GM20000 (cell line): Measurements from ENCODE around the gene MED12L.
A peak's percentile ranks its signal among the peaks of the same experiment; 100 is the strongest.

ENCODE experiments used
- DNase-seq: peaks from one replicate; pipeline ENCODE4 v3.0.0; 2012; ENCODE audit warnings: low spot score
- CTCF ChIP-seq: IDR thresholded peaks from 2 replicates; pipeline ENCODE4 v1.5.1; 2012; ENCODE audit warnings: mild to moderate bottlenecking, control low read depth; ENCODE audit errors: extremely low read depth, missing control alignments

The MED12L gene

DNA sequence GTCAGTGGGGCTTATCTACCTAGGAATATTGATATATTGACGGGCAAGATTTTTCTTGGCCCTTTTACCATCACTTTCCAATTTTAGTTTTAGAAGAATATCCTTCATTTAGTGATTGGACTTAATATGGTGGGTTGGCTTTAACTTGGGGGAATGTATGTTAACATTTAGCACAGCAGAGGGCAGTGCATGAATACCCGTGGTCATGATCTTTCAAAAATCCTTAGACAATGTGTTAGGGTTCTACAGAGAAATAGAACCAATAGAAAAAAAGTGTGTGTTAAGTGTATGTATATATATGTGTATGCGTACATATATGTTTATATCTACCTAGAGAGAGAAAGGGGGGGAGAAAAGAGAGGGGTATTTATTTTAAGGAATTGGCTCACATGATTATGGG is 80.7 kb downstream of the MED12L start:
- no peak for DNase-seq
- TF ChIP-seq CTCF: no peak

- DNase-seq: peak; percentile 66
Measured at GRCh38 chr3:151168269-151169094, 83.0 kb downstream of the MED12L start.

DNA sequence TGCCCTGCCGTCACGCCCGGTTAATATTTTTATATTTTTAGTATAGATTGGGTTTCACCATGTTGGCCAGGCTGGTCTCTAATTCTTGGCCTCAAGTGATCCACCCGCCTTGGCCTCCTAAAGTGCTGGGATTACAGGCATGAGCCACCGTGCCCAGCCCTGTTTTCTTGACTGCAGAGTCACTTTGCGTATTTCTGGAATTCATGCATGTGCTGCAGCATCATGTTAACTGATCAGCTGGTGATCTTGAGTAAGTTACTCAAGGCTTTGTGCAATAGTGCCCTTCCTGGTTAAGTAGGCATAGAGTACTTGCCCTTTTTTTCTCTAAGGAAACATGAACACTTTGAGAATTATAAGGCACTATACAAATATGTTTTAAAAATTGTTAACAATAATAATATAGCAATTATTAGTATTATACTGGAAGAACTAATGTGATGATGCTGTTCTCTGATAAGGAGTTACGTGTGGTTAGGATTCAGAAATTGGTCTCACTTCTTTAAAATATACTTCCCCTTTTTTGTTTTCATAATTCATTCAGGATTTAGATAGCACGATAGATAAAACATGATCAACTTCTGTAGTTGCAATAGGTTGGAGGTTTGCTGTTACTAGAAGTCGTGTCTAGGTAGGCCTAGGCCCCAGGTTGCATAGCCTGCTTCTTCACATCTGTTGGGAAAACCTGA is 83.9 kb downstream of the MED12L start:
- peak; percentile 10 for DNase-seq
- TF ChIP-seq CTCF: no peak

More at GRCh38 chr3:151168269-151169094, 83.0 kb downstream of the MED12L start:
- TF ChIP-seq CTCF: peak; percentile 93

GRCh38 chr3:151169948-151170679 is 84.7 kb downstream of the MED12L start:
- DNase-seq: peak; percentile 14

DNA sequence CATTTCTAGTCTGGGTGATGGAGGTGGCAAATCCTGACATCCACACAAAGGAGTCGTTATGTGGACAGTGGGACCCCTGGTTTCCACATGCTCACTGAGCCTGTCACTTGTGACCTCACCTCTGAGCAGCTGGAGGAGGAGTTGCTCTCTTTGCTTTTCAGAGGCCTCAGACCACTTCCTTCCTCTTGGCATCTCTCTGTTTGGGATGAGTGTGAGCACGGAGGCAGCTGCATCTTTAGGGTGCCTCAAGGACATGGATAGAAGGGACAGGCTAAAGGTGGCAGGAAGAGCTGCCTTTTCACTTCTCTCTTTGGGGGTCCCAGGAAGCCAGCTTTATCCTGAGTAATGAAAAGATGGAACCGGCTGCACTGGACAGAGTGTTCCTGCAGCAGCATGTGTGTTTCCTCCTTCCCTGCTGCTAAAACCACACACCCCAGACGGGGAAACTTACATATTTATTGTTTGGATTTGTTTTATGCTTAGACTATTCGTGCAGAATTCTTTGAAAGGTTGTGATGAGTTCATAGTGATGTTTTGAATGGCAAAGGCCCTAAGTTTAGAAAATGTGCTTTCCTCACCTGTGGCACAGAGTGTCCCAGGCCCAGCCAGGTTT is 85.8 kb downstream of the MED12L start:
- peak; percentile 15 for DNase-seq

DNA sequence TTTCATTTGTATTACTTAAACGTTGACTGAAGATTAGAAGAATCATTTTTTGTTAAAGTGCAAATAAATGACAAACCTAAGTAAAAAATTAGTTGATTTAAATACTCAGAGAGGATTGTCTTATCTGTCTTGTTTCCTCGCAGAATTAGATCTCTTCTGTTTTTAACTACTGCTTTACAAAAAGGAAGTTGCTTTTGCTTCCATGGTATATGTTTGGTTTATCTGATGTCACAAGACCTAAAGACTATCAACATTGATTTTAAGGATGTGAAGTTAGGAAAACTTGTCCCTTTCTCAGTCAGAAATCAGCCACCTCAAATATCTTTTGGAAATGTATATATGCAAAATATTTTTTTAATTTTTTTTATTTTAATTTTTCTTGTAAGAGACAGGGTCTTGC is 88.9 kb downstream of the MED12L start:
- no peak for DNase-seq
- no peak for TF ChIP-seq CTCF

More for the DNA sequence above, 85.8 kb downstream of the MED12L start:
- TF ChIP-seq CTCF: no peak

DNA sequence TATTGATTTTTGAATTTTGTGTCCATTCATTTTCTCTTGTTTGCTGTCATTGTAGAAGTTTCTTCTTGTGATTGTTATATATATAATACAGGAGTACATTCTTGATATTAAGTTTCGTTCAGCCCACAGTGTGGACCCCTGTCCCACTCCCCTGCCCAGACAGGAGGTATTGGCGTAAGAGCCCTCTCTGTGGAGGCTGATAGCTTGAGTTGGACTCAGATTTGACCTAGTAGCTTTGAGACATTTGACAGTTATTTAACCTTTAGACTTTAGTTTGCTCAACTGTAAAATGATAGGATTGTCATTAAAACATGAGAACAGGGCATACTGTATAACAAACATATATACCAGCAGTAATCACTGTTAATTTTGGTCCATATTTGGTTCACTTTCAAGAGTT is 90.5 kb downstream of the MED12L start:
- TF ChIP-seq CTCF: no peak
- no peak for DNase-seq
